ENCODE data around the gene ZNF654. TPM values are rescaled to one million over a fixed set of nuclear protein-coding genes. Genes with fewer than 3 reads are reported as not detected.

ZNF654 gene
- total RNA-seq, 1 donor, result 20.7 TPM

GRCh38 chr3:88189361-88189810, 130.3 kb downstream of the ZNF654 start:
- no peak for TF ChIP-seq CTCF (IDR thresholded peaks at IDR 0.05; ENCODE audit: insufficient read depth, low read depth, low read length)
- H3K4me3 ChIP-seq (ENCODE audit: low read depth, low read length), result peak overlapping the region; percentile 47
- peak; percentile 50 for DNase-seq (ENCODE audit: low read depth)

GRCh38 chr3:88191872-88192409, 132.9 kb downstream of the ZNF654 start:
- no peak for DNase-seq (ENCODE audit: low read depth)
- TF ChIP-seq CTCF (IDR thresholded peaks at IDR 0.05; ENCODE audit: insufficient read depth, low read depth, low read length), result no peak
- H3K4me3 ChIP-seq (ENCODE audit: low read depth, low read length), result no peak overlapping the region

- H3K4me3 ChIP-seq (ENCODE audit: low read depth, low read length), result no peak overlapping the region
- no peak for DNase-seq (ENCODE audit: low read depth)
- no peak for TF ChIP-seq CTCF (IDR thresholded peaks at IDR 0.05; ENCODE audit: insufficient read depth, low read depth, low read length)
These were observed 133.6 kb downstream of the ZNF654 start for GRCh38 chr3:88192631-88193030.

Other genes starting within 250 kb of the ZNF654 start
- gene CGGBP1, start 250 bp upstream of the ZNF654 start, total RNA-seq, result 55.7 and 81.2 TPM in 2 replicates
- gene C3orf38, start 90.7 kb downstream of the ZNF654 start, total RNA-seq, result 31.9 and 33.2 TPM in 2 replicates

Data from fibroblast of villous mesenchyme (primary cell).